ENCODE measurements around the gene ADAMTS19. TPM values are rescaled to one million over a fixed set of nuclear protein-coding genes. Genes with fewer than 3 reads are reported as not detected.

ADAMTS19 gene
- total and polyA plus RNA-seq, 9 of the 15 experiments (the other 6 are each of a cell fraction or from before 2014, with no cell fraction given) = not detected

- TF ChIP-seq ZMIZ1 (IDR thresholded peaks at IDR 0.05; ENCODE audit: low read depth in 2 of 2, low read length in 2 of 2) (no peak), KAT8 (IDR thresholded peaks at IDR 0.05; ENCODE audit: low read depth) (no peak), GTF2E2 (tag; IDR thresholded peaks at IDR 0.05) (no peak), BCLAF1 (IDR thresholded peaks at IDR 0.05; ENCODE audit: borderline replicate concordance in 1 of 2, control insufficient read depth in 1 of 2, low read depth in 2 of 2, low read length in 1 of 2) (no peak), SAFB (IDR thresholded peaks at IDR 0.05; ENCODE audit: borderline replicate concordance, low read depth, low read length) (no peak), KLF1 (tag; IDR thresholded peaks at IDR 0.05) (no peak), ZSCAN32 (CRISPR knock-in tag; IDR thresholded peaks at IDR 0.05) (no peak), ZNF41 (CRISPR knock-in tag; conservative IDR thresholded peaks at IDR 0.05) (no peak), RB1 (IDR thresholded peaks at IDR 0.05; ENCODE audit: low read depth) (no peak), ZNF174 (CRISPR knock-in tag; IDR thresholded peaks at IDR 0.05) (no peak), ZNF133 (CRISPR knock-in tag; IDR thresholded peaks at IDR 0.05) (no peak)
- TF ChIP-seq, protein P1, sequence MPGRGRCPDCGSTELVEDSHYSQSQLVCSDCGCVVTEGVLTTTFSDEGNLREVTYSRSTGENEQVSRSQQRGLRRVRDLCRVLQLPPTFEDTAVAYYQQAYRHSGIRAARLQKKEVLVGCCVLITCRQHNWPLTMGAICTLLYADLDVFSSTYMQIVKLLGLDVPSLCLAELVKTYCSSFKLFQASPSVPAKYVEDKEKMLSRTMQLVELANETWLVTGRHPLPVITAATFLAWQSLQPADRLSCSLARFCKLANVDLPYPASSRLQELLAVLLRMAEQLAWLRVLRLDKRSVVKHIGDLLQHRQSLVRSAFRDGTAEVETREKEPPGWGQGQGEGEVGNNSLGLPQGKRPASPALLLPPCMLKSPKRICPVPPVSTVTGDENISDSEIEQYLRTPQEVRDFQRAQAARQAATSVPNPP (IDR thresholded peaks at IDR 0.05; ENCODE audit: borderline replicate concordance, insufficient read depth, insufficient read length) = no peak
These were observed 162.4 kb downstream of the ADAMTS19 start (continued) for GRCh38 chr5:129622531-129622930.

All from K562 (cell line).